HG03280 (cell line): Measurements from ENCODE around the gene KIAA1328.
"Not testable (repeated sequence)": the region's sequence is repeated elsewhere in the genome, so short reads cannot be mapped to it uniquely, and the experiment has no call there.

Experiments
- ATAC-seq: cut with Tn5 transposase; IDR thresholded peaks from one replicate; pipeline ENCODE4 v1.9.1; 2021; ENCODE audit warnings: mild to moderate bottlenecking, moderate library complexity; ENCODE audit not compliant: unreplicated experiment

KIAA1328 gene

DNA sequence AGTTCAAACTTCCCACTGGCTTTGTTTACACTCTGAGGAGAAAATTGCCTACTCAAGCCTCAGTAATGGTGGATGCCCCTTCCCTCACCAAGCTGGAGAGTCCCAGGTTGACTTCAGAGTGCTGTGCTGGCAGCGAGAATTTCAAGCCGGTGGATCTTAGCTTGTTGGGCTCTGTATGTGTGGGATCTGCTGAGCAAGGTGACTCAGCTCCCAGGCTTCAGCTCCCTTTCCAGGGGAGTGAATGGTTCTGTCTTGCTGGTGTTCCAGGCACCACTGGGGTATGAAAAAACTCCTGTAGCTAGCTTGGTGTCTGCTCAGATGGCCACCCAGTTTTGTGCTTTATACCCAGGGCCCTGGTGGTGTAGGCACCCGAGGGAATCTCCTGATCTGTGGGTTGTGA lies 50.9 kb downstream of the KIAA1328 start:
- ATAC-seq = not testable (repeated sequence)

DNA sequence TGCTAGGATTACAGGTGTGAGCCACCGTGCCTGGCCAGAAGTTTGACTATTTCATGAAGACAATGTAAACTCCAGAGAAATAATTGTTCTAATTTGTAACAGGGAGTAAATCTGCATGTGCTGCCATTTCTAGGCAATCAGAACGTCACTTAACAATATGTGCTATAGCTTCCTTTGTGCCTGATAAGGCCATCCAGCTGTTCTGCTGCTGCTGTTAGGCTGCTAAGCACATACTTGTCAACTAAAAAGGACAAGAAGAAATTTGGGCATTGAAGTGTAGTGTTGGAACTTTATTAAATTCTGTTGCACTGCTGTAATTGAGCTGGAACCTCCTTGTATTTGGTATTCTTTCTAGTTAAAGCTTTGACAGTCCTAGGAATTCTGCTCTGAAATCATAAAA lies 57.1 kb downstream of the KIAA1328 start:
- ATAC-seq = no peak

DNA sequence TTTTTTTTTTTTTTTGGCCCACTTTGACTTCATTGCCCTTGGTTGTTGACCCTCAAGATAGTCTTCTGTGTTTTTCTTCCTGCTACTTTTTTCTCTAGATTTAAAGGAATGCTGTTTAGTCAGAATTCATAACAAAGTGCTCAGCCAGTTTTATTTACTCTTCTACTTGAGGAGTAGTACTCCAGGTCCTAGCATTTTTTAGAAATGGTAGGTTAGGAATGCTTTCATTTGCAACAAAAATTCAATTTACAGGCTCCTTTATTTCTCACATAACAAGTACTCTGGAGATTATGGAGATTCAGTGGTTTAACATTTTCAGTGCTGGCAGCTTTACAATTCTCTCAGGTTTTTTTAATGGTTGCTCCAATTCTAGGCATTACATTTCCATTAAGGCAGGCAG lies 58.2 kb downstream of the KIAA1328 start:
- ATAC-seq = no peak

DNA sequence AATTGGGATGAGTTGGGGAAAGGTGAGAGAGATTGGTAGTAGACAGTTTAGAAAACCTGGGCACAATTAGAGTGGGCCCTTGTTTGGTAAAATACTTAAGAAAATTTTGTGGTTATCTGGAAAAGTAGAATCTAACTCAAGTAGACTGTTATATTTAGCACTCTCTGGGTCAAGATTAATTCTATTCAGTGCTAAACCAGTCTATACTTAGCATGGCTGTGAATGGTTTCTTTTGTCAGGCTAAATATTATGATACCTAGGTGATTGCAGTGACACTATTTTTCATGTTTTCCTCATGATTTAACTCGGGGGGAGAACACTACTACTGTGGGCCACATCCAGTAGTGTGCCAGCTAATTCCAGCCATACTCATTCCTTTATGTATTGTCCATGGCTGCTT lies 58.9 kb downstream of the KIAA1328 start:
- ATAC-seq = no peak

DNA sequence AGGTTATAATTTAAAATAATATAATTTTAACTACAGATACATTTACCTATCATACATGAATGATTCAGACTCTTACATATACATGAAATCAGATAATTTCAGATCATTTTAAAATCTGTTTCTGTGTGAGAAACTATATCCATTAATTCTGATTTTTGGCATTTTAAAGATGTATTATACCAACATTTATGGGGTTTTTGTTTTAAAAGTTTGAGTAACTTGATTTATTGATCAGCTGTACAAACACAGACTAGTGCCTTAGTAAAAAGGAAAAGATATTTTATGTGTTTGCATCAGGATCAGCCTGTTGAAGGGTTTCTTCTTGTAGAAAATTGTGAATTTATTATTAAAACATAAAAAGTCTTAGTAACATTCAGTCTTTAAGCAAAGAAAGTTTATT lies 59.9 kb downstream of the KIAA1328 start:
- no peak for ATAC-seq

DNA sequence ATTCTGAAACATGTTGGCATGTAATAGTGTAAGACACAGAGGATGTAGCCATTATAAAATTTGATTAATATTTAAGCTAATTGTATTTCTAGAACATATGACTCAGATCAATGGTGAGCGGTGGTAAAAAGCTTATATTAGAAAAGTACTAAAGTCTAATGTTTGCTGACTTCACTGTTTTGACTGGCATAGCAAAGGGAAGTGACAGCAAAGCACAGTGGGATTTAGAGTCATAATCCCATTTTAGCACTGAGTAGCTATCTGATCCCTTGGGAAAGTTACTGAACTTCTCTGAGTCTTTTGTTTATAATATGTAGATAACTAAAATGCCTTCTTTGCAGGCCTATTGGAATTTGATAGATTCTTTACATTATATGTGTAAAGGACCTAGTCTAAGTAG lies 60.4 kb downstream of the KIAA1328 start:
- ATAC-seq = no peak

DNA sequence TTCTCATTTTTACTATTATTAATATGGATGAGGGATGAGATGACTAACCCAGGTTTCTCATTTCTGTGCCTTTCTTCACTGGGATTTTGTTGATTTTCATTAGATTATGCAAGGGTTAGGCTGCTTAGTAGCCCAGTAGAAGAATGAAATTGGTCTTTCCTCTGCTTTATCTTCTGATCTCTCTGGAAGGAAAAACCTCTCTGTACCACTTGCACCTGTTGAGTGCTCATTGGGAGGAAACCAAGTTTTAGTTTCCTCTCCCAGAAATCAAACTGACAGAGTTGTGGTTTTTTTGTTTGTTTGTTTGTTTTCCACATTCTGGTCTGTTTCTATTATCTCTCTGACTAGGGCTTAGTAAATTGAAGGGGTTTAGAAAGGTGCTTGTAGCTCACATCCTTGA lies 60.8 kb downstream of the KIAA1328 start:
- no peak for ATAC-seq

DNA sequence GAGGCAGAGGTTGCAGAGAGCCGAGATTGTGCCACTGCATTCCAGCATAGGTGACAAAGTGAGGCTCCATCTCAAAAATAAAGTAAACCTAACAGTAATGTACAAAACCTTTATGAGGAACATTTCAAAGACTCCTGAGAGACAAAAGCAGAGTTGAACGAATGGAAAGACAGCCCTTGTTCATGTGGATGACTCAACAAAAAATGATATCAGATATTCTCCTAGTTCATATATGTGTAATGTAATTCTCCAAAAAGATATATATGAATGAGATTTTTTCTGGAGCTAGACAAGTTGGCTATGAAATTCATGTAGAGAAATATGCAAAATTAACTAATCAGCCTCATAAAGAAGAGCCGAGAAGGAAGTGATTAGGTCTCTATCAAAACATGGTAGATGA lies 61.7 kb downstream of the KIAA1328 start:
- no peak for ATAC-seq

DNA sequence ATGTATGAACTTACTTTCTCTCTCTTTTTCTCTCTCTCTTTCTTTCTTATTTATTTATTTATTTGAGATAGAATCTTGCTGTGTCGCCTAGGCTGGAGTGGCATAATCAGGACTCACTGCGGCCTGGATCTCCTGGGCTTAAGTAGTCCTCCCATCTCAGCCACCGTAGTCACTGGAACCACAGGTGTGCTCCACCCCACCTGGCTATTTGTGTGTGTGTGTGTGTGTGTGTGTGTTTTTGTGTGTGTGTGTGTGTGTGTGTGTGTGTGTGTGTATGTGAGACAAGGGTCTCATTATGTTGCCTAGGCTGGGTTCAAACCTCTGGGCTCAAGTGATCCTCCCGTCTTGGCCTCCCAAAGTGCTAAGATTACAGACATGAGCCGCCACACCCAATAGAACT lies 64.3 kb downstream of the KIAA1328 start:
- ATAC-seq = no peak

DNA sequence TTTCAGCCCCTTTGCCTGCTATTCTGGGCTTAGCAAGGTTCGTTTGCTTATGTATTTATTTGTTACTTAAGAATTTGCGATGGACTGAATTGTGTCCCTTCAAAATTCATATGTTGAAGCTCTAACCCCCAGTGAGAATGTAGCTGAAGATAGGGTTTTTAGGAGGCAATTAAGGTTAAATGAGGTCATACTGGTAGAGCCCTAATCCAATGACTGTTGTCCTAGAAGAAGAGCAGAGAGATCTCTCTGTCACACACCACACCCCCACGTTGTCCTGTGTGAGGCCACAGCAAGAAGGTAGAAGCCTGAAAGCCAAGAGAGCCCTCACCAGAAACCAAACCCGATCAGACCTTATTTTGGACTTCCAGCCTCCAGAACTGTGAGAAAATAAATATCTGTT lies 66.7 kb downstream of the KIAA1328 start:
- no peak for ATAC-seq

DNA sequence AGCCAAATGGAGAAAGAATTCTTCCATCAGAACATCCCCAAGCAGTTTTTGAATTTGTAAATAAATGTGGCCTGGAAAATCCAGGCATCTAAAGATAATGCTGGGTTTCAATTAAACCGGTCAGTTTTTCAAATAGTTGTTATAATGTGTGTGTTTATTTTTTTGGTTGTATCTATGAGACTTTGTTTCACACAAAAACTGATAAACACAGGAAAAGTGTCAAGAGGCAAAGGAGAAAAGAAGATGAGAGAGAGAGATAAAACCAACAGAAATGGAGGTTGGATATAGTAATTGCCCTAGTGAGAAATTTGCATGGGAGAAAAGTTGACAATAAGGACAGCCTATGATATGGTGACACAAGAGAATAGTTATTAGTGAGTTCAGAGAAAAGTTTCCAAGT lies 68.3 kb downstream of the KIAA1328 start:
- no peak for ATAC-seq

DNA sequence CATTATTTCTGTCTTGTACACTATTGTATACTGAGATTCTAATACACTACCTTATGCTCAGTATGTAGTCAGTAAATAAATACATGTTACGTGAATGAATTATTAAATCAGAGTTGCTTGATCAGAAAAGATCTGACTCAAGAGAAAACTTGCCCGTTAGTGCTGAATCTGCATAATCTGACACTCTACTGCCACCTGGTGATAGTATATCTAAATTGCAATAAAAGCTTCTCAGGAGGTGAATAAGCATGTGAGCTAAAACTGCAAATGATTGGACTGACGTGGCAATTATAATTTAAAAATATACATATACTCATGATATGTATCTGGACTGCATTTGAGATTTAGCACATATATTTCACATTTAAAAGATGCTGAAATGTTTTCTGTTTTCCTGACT lies 70.4 kb downstream of the KIAA1328 start:
- no peak for ATAC-seq

DNA sequence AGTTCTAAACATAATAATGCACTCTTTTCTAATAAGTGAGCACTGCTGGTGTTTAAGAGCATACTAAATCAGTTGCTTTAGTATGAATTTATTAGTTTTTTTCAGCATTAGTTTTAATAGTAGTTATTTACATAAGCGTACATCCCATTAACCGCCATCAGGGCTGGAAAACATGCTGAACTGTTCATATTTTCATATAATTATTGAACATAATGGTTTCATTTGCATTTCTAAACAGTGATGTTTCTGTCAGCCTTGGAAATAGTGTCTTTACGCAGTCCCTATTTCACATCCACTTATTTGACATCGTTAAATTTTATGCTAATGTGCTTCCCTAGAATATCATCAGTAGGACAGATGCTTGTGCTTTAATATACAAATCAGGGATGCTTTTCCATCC lies 71.5 kb downstream of the KIAA1328 start:
- ATAC-seq = no peak

DNA sequence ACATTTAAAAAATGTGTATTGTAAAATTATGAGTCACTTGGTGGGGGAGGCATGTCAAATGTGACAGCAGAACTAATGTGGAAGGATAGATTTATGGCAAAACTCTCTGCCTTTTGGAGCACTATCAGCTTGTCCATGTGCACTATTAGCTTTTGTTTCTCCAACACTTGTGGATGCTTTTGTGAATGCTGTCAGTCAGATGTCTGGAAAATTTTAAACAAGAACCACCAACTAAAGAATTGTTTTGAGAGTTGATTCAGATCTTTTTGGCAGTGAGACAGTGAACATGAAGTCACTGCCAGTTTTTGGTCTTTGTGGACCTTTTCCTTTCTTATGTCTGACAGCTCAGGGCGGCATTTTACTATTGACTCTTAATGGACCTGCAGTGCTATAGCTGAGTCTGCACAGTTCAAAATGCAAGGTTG lies 72.4 kb downstream of the KIAA1328 start:
- no peak for ATAC-seq

DNA sequence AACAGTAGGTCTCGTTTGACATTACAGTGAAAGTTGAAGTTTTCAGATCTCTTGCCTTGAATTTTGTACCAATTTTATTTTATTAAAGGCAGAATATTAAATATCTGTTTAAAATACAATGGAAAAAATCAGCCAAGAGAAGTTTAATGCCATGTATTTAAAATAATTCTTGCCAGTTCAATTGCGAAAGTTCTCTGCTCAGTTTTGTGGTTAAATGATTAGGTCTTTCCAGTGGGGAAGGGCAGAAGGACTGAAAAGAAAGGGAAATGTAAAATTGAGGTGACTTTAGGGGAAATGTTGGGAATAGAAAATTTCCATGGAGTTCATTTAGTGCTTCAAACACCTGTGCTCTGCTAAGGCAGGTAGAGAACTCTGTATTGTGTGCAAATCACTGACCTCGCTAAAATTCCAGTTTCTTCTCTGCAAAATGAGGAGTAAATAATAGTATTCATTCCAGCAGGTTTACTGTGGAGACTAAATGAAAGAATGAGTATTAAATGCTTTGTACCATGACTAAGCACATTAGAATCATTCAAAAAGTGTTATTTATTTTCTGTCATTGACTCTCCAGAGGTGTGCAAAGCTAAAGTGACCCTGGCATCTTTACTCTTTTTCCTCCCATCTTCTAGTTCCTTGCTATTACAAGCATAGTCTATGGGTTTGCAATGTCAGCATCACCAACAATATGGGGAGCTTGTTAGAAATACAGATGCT lies 74.4 kb downstream of the KIAA1328 start:
- ATAC-seq = no peak

DNA sequence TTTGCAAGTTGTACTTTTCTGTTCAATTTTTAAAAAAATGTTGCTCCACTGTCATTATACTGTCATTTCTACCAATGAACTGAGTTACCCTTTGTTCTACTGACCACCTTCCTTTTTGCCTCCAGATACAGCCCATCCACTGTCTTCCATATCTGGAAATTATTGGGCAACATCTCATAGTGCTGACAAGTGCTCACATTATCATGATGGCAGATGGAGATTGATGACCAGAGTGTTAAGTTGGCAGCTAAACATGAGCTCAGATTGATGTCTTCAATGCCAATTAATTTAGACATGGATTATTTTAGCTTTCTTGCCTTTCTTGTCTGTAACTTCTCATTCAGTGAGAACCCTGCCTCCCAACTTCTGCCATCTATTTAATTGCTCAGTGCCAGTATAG lies 76.6 kb downstream of the KIAA1328 start:
- ATAC-seq = no peak

DNA sequence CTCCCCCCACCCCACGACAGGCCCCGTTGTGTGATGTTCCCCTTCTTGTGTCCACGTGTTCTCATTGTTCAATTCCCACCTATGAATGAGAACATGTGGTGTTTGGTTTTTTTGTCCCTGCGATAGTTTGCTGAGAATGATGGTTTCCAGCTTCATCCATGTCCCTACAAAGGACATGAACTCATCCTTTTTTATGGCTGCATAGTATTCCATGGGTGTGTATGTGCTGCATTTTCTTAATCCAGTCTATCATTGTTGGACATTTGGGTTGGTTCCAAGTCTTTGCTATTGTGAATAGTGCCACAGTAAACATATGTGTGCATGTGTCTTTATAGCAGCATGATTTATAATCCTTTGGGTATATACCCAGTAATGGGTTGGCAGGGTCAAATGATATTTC lies 80.4 kb downstream of the KIAA1328 start:
- not testable (repeated sequence) for ATAC-seq

DNA sequence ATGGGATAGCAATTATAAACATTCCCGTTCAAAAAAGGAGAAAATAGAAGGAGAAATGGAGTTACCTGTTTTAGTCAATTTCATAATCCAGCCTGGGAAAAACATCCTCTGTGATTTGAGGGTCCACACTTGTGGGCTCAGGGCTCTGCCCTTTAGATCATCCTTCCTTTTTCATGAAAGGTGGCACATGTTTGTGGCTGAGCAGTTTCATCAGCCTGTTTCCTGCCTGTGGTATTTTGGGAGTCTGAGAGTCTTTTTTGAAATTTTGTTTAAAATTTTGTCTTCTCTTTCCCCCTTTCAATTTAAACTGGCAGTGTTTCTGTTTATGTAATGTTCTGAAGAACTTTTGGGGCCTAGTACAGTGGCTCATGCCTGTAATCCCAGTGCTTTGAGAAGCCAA lies 84.0 kb downstream of the KIAA1328 start:
- no peak for ATAC-seq

DNA sequence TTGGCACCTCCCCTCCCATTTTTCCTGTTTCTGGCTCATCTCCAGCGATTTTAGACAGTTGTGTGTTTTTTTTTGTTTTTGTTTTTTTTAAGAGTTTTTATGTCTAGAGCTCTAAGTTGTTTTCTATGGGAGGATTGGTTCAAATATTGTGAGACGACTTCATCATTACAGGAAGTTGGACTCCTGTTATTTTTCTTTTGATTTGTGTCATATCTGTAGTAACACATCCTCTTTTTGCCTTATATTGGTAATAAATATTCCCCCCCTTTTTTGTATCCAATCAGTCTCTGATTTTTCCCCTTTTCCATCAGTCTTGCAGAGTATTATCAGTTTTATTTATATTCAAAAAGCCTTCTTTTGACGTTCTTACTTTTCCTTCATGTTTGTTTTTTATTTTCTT lies 89.0 kb downstream of the KIAA1328 start:
- ATAC-seq = no peak

DNA sequence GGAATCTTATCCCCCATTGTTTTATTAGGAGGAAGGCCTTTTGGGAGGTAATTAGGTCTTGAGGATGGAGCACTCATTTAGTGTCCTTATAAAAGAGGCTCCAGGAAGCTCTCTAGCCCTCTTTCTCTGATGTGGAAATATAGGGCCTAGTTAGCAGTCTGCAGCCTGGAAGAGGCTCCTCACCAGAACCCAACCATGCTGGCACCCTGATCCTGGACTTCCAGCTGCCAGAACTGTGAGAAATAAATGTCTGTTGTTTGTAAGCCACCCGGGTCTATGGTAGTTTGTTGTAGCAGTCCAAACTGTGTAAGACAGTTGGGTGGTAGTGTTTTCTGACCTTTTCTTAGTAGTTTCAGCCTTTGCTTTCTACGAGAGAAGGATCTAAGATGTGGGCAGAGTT lies 100.7 kb downstream of the KIAA1328 start:
- no peak for ATAC-seq

DNA sequence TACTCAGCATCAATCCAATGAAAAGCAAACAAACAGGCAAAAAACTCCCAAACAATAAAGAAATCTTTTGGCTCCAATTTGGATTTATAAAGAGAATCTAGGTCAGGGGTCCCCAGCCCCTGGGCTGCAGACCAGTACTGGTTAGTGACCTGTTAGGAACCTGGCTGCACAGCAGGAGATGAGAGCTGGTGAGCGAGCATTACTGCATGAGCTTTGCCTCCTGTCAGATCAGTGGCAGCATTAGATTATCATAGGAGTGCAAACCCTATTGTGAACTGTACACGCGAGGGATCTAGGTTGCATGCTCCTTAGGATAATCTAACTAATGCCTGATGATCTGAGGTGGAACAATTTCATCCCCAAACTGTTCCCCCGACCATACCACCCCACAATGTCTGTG lies 102.2 kb downstream of the KIAA1328 start:
- no peak for ATAC-seq

DNA sequence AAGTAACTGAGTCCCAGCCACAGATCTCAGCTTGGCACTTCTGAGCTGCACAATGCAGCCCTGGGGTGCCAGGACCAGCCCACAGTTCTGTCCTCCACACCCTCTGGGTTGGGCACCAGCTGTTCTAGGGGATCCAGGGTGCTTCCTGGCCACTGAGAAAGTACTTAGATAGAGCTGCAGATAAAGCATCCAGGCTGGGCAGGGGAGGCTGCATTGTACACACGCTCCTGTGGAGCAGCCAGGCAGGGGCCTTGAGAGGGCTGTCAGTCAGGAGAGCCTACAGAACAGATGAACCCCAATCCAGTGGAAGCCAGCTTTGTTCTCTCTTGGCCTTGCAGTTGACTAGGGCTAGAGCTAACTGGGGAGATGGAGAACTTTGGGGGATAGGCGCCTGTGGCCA lies 104.6 kb downstream of the KIAA1328 start:
- no peak for ATAC-seq

DNA sequence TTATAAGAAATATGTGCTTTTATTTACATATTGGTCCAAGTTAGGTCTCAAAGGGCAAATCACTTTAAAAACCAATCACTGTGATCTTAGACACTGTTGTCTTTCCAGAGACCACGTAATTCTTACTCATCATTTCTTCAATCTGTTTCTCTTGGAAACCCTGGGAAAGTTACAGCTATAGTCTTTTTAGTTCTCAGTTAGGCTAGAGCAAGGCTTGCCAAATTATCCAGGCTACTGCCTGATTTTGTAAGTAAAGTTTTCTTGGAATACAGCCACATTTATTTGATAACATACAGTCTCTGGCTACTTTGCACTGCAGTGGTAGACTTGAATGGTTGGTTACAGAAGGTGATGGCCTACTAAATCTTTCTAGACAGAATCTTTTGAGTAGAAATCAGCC lies 106.0 kb downstream of the KIAA1328 start:
- no peak for ATAC-seq
